HT-29 (cell line): ENCODE results near the gene NCBP2. TPM values are rescaled to one million over a fixed set of nuclear protein-coding genes. Genes with fewer than 3 reads are reported as not detected.

Experiments used
- DNase-seq: peaks from one replicate; pipeline ENCODE4 v3.0.0-alpha.2; 2015; ENCODE audit warnings: low spot score
- total RNA-seq: library from RNA; depleted of rRNA; stranded (reverse); fragments of >200 nt; shearing (Covaris generic); gene quantifications from 2 replicates; pipeline ENCODE4 v1.2.3, GENCODE V29; 2014

NCBP2 gene
- total RNA-seq, 1 experiment from 2014 or later = 67.1 TPM

DNA sequence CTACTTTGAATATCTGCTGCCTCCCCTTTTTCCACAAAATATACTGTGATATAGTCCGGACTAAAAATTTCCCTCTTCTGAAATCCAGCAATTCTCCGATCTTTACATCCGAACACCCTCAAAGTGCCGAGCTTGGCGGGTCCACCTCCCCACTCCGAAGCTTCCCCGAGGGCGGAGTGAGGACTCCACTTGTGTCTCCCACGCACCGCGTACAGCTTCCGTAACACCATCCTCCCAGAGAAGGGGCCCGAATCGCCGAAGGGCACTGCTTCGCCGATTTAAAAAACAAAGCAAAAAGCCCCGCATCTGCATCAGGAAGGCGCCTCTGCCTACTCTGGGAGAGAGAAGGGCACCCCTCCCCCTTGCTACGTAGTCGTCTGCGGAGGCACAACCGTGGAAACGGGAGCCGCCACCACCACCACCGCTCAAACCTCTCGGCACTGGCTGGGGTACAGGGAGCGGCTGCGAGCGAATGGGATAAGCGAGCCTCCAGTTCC is 551 bp downstream of the NCBP2 start:
- DNase-seq = no peak

DNA sequence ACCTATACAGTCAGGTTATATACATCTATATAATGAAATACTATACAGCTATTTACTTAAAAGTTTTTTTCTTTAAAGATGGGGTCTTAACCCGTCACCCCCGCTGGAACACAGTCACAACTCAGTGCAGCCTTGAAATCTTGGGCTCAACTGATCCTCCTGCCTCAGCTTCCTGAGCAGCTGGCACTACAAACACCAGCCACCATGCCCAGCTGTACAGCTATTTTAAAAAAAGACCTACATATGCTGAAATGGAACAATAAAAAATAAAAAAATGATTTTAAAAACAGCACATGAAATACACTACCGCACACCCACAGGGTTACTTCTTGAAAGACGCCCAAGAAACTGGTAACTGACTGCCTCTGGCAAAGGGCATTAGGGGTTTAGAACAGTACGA is 3.8 kb downstream of the NCBP2 start:
- no peak for DNase-seq

- no peak for DNase-seq
These were observed 4.2 kb downstream of the NCBP2 start for GRCh38 chr3:196938124-196938523.

DNA sequence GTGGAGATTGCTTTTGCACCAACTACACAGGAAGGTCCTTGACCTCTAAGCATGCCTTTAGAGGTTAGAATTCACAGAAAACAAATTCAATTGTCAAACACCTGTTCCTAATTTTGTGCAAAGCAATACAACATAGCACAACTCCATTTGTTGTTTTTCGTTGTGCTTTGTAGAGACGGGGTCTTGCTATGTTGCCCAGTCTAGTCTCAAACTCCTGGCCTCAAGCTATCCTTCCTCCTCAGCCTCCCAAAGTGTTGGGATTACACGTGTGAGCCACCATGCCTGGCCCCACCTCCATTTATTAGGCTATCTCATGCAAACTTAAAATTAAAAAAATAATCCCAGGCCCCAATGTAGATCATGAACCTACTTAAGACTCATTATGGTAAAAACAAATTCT is 6.0 kb downstream of the NCBP2 start:
- DNase-seq = no peak

DNA sequence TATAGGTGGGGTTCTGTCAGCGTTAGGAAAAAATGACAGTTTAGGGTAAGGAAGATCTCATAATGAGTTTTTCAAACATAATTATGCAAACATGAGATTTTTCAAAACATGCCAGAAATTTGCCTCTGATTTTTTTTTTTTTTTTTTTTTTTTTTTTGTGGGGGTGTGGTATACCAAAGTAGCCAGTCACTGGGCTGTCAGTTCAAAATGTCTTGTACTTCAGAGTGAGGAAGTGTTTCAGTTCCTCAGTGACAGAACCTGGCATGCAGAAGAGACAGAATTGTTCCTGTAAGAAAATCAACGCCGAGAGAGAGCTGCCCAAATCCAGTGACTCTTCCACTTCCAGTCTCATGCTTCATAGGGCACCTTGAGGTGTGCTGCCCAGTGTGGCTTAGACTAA is 9.7 kb downstream of the NCBP2 start:
- DNase-seq = no peak

- DNase-seq = no peak
These were observed 10.3 kb downstream of the NCBP2 start for GRCh38 chr3:196931828-196932587.

GRCh38 chr3:196931157-196931556 is 11.2 kb downstream of the NCBP2 start:
- no peak for DNase-seq

- no peak for DNase-seq
These were observed 14.5 kb downstream of the NCBP2 start for GRCh38 chr3:196927571-196928453.

- no peak for DNase-seq
These were observed 21.6 kb downstream of the NCBP2 start for GRCh38 chr3:196920733-196921132.

DNA sequence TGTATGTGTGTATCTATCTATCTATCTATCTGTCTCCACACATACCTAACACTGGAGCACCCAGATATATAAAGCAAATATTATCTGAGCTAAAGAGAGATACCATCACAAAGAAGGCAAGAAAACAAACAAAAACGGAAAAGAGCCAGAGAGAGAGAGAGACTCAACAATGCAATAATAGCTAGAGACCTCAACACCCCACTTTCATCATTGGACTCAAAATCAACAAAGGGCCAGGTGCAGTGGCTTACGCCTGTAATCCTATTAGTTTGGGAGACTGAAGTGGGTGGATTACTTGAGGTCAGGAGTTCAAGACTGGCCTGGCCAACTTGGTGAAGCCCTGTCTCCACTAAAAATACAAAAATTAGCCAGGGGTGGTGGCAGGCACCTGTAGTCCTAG is 23.4 kb downstream of the NCBP2 start:
- no peak for DNase-seq

DNA sequence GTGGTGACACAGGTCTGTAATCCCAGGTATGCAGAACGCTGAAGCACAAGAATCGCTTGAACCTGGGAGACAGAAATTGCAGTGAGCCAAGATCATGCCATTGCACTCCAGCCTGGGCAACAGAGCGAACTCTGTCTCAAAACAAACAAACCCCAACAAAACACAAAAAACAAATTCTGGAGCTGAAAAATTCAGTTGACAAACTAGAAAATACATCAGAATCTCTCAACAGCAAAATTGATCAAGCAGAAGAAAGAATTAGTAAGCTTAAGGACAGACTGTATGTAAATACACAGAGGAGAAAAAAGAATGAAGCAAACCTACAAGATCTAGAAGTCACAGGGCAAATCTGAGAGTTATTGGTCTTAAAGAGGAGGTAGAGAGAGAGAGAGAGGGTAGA is 25.3 kb downstream of the NCBP2 start:
- DNase-seq = no peak

- no peak for DNase-seq
These were observed 26.1 kb downstream of the NCBP2 start for GRCh38 chr3:196916221-196916620.

GRCh38 chr3:196915375-196915774 is 27.0 kb downstream of the NCBP2 start:
- DNase-seq = no peak

DNA sequence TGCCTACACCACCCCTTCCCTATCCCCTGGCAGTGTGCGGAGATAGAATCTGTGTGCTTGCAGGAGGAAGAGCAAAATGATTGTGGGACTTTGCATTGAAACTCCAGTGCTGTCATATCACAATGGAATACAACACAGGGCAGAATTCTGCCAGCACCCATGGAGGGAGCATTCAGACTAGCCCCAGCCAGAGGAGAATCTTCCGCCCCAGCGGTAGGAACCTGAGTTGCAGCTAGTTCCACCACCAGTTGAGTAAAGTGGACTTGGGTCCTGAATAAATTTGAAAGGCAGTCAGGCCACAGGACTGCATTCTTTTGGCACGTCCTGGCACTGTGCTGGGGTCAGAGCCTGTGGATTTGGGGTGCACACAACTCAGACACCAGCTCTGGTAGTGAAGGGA is 27.5 kb downstream of the NCBP2 start:
- no peak for DNase-seq

GRCh38 chr3:196903740-196904139 is 38.6 kb downstream of the NCBP2 start:
- DNase-seq = no peak

DNA sequence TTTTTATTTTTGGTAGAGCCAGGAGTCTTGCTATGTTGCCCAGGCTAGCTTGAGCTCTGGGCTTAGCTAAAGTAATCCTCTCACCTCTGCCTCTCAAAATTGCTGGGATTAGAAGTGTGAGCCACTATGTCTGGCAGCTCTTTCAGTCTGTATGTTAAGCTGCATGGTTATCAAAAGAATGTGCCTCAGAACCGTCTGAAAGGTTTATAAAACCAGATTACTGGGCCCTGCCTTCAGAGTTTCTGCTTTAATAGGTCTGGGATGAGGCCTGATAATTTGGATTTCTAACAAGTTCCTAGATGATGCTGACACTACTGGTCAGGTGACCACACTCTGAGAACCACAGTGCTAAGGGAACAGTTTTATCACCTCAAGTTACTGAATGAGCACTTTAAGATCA is 40.0 kb downstream of the NCBP2 start:
- DNase-seq = no peak

DNA sequence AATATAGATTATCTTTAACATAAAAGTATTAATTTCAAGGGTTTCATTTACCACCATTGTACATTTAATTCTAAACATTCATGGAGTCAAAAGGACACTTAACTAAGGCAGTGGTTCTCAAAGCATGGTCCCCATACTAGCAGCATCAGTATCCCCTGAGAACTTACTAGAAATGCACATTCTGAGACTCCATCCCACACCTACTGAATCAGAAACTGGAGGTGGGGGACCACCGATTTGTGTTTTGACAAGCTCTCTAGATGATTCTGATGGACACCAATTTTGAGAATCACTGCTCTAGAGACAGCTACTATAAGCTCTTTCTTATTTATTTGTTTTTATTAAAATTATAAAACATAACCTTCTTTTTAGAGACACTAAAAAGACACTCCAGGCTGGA is 40.6 kb downstream of the NCBP2 start:
- no peak for DNase-seq

DNA sequence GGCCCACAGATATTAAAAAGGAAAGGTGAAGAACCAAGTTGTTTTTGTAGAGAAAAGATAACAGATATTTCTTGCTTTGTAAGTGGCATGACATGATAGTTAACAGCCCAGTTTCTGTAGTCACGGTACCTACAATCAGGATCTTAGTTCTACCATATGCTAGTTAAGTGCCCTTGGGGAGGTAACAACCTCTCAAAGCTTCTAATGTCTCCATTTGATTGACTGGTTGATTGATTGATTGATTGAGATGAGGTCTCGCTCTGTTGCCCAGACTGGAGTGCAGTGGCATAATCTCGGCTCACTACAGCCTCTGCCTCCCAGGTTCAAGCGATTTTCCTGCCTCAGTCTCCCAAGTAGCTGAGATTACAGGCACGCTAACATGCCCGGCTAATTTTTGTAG is 46.1 kb downstream of the NCBP2 start:
- DNase-seq = no peak

- DNase-seq = no peak
These were observed 47.6 kb downstream of the NCBP2 start for GRCh38 chr3:196894557-196895295.

DNA sequence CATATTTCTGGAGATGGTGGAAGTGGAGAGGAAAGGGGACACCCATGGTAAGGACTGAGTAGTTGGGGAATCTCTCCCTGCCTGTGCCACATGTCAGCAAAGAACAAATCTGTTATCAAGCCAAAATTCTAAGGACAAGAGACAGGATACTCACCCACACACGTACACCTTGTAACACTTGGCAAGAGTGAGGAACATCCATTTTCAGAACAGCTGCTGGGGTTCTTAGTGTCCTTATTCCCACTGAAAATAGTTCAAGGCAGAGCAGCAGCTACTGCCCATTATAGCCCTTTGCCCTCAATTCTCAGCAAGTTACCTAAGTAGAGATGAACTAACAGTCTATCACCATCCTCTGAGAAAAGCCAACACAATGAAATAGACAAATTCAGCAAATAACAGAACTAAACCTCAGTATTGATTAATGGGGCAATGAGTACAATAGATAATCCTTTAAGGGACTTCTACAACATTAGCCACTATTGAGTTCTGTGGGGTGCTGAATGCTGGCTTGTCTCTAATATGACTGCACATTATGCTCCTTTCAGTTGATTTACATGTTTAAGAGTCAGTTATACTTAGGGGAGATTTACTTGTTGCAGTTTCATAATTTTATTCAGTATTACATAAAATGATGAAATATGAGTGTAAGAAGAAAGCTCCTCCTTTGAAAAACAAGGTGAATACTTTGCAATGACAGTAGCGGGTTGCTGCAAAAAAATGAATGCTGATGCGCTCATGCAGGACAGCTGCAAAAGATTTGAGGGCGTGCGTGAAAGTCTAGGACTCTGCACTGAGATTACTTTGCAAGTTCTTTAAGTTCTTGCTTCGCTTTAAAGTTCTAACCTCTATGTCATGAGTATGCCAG is 52.3 kb downstream of the NCBP2 start:
- DNase-seq = no peak

DNA sequence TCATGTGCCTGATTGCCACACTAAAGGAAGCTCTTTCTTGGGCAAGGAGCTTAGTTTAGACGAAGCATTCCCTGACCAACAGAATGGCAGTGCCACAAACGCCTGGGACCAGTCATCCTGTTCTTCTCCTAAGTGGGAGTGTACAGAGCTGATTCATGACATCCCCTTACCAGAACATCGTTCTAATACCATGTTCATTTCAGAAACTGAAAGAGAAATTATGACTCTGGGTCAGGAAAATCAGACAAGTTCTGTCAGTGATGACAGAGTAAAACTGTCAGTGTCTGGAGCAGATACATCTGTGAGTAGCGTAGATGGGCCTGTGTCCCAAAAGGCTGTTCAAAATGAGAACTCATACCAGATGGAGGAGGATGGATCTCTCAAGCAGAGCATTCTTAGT is 56.2 kb downstream of the NCBP2 start:
- no peak for DNase-seq
